Fibroblast of gingiva (primary cell): ENCODE results near the gene ID3.

ENCODE experiments used
- DNase-seq: peaks from one replicate; pipeline ENCODE4 v3.0.0-alpha.2; 2011; ENCODE audit warnings: low read depth

ID3 gene

GRCh38 chr1:23565776-23566175 lies 6.5 kb upstream of the ID3 start:
- no peak for DNase-seq

GRCh38 chr1:23564529-23565122 lies 5.3 kb upstream of the ID3 start:
- no peak for DNase-seq

- DNase-seq, result no peak
Observed at GRCh38 chr1:23563755-23564374, 4.6 kb upstream of the ID3 start.

GRCh38 chr1:23563003-23563402 lies 3.7 kb upstream of the ID3 start:
- no peak for DNase-seq

- peak; percentile 98 for DNase-seq
Observed at GRCh38 chr1:23562137-23562876, 3.0 kb upstream of the ID3 start.

- DNase-seq, result peak; percentile 29
Observed at GRCh38 chr1:23561813-23562100, 2.5 kb upstream of the ID3 start.

GRCh38 chr1:23561076-23561812 lies 1.9 kb upstream of the ID3 start:
- no peak for DNase-seq

- DNase-seq, result peak; percentile 83
Observed at GRCh38 chr1:23559985-23560741, 862 bp upstream of the ID3 start.

GRCh38 chr1:23558872-23559135 lies 497 bp downstream of the ID3 start:
- no peak for DNase-seq

- no peak for DNase-seq
Observed at GRCh38 chr1:23558140-23558871, 995 bp downstream of the ID3 start.

- no peak for DNase-seq
Observed at GRCh38 chr1:23557471-23558124, 1.7 kb downstream of the ID3 start.

GRCh38 chr1:23556635-23557470 lies 2.4 kb downstream of the ID3 start:
- DNase-seq, result peak; percentile 23

- peak; percentile 41 for DNase-seq
Observed at GRCh38 chr1:23555986-23556634, 3.2 kb downstream of the ID3 start.

GRCh38 chr1:23555270-23555985 lies 3.9 kb downstream of the ID3 start:
- DNase-seq, result peak; percentile 27

GRCh38 chr1:23554481-23555269 lies 4.6 kb downstream of the ID3 start:
- DNase-seq, result peak; percentile 68

- no peak for DNase-seq
Observed at GRCh38 chr1:23554127-23554480, 5.2 kb downstream of the ID3 start.

- no peak for DNase-seq
Observed at GRCh38 chr1:23553231-23554126, 5.8 kb downstream of the ID3 start.
